Peyer's patch (tissue), 4 donors: ENCODE results near the gene AP2S1.

Experiments
- CTCF ChIP-seq, 6 experiments: fragments of 450-650 bp in 4 of 6; fragments of 200-600 bp in 2 of 6; sonication (generic) in 1 of 6; IDR thresholded peaks; one replicate each; pipeline ENCODE4 v1.5.1; 2017 to 2019; ENCODE audit warnings: antibody characterized with exemption in 6 of 6, mild to moderate bottlenecking in 3 of 6, moderate library complexity in 1 of 6
- POLR2A ChIP-seq, 2 donors: fragments of 450-650 bp; IDR thresholded peaks; one replicate each; pipeline ENCODE4 v1.5.1; 2017; ENCODE audit warnings: antibody characterized with exemption in 2 of 2, mild to moderate bottlenecking in 2 of 2, moderate library complexity in 2 of 2

- TF ChIP-seq CTCF (IDR thresholded peaks at IDR 0.05) (no peak), POLR2A (IDR thresholded peaks at IDR 0.05) (no peak)
Observed at GRCh38 chr19:46878613-46879375, 28.1 kb upstream of the AP2S1 start.
